GM06990 (cell line): ENCODE measurements around the gene KIAA1217.

ENCODE experiments used
- DNase-seq: peaks from one replicate; pipeline ENCODE4 v3.0.0-alpha.2; 2011; ENCODE audit not compliant: insufficient read length; ENCODE audit errors: extremely low read depth
- H3K27me3 ChIP-seq: replicated peaks from 2 replicates; pipeline ENCODE4 v1.6.0; 2011; ENCODE audit warnings: low read length; ENCODE audit not compliant: control insufficient read depth, insufficient read depth
- H3K36me3 ChIP-seq: 2 replicates; pipeline ENCODE4 v1.5.1; 2011; ENCODE audit warnings: low read length; ENCODE audit not compliant: control insufficient read depth, insufficient read depth
- H3K4me3 ChIP-seq: replicated peaks from 2 replicates; pipeline ENCODE4 v1.5.1; 2011; ENCODE audit warnings: low read depth, mild to moderate bottlenecking, control low read depth, low read length
- CTCF ChIP-seq: IDR thresholded peaks from 2 replicates; pipeline ENCODE4 v1.5.1; 2011; ENCODE audit warnings: low read length, control low read depth, mild to moderate bottlenecking, inconsistent platforms; ENCODE audit not compliant: insufficient read depth, poor library complexity, severe bottlenecking

The KIAA1217 gene

GRCh38 chr10:24170199-24170598 is 38.7 kb upstream of the KIAA1217 start:
- Histone ChIP-seq H3K4me3 (no peak overlapping the region), H3K27me3 (no peaks in the 10 kb centered on the region), H3K36me3 (no peaks in the 10 kb centered on the region)
- TF ChIP-seq CTCF = no peak
- DNase-seq = no peak

GRCh38 chr10:24172909-24173308 is 36.0 kb upstream of the KIAA1217 start:
- TF ChIP-seq CTCF = no peak
- Histone ChIP-seq H3K36me3 (no peaks in the 10 kb centered on the region), H3K4me3 (no peak overlapping the region), H3K27me3 (no peaks in the 10 kb centered on the region)
- no peak for DNase-seq

GRCh38 chr10:24174014-24174413 is 34.9 kb upstream of the KIAA1217 start:
- DNase-seq = no peak
- Histone ChIP-seq H3K4me3 (no peak overlapping the region), H3K27me3 (no peaks in the 10 kb centered on the region), H3K36me3 (no peaks in the 10 kb centered on the region)
- TF ChIP-seq CTCF = no peak

- peak; percentile 6 for DNase-seq
- Histone ChIP-seq H3K4me3 (no peak overlapping the region), H3K36me3 (no peaks in the 10 kb centered on the region), H3K27me3 (no peaks in the 10 kb centered on the region)
- TF ChIP-seq CTCF = no peak
Measured at GRCh38 chr10:24176658-24177057, 32.3 kb upstream of the KIAA1217 start.

GRCh38 chr10:24177636-24178035 is 31.3 kb upstream of the KIAA1217 start:
- Histone ChIP-seq H3K4me3 (no peak overlapping the region), H3K27me3 (no peaks in the 10 kb centered on the region), H3K36me3 (no peaks in the 10 kb centered on the region)
- no peak for TF ChIP-seq CTCF
- DNase-seq = no peak

GRCh38 chr10:24180891-24181290 is 28.0 kb upstream of the KIAA1217 start:
- TF ChIP-seq CTCF = no peak
- H3K27me3 ChIP-seq = no peaks in the 10 kb centered on the region
- no peak for DNase-seq
- no peak overlapping the region for H3K4me3 ChIP-seq
- H3K36me3 ChIP-seq = no peaks in the 10 kb centered on the region
